Endothelial cell of umbilical vein (primary cell): ENCODE results near the gene CMTM2. TPM values are rescaled to one million over a fixed set of nuclear protein-coding genes. Genes with fewer than 3 reads are reported as not detected.

Source experiments
- BruUV-seq: library from RNA; stranded (reverse); fragments of 400-500 nt; replicated peaks from 2 replicates; lab custom pipeline; 2021; lab: Mats Ljungman, UMichigan
- CTCF ChIA-PET: fragments of 300-600, 350-600 bp; sonication (Branson Sonifier 250); formaldehyde crosslinking; loops from one replicate; lab custom pipeline; 2021; ENCODE audit warnings: antibody characterized with exemption, inconsistent platforms; lab: Charles Lee
- POLR2A ChIA-PET: fragments of 300-600, 350-600 bp; sonication (Branson Sonifier 250); formaldehyde crosslinking; loops from one replicate; lab custom pipeline; 2021; ENCODE audit warnings: antibody characterized with exemption, inconsistent platforms; lab: Charles Lee
- DNase-seq: peaks from one replicate; pipeline ENCODE4 v3.0.0-alpha.2; 2011; ENCODE audit warnings: low read depth, low spot score
- FAIRE-seq: peaks from 2 replicates; lab custom pipeline; 2011; peaks lifted over from hg19 to GRCh38; lab: Jason Lieb, UNC
- H2AFZ ChIP-seq: 2 replicates; pipeline ENCODE4 v1.6.0; 2012; ENCODE audit warnings: low read depth, low read length, control low read depth, inconsistent platforms
- H3K27ac ChIP-seq: 2 replicates; pipeline ENCODE4 v1.5.1; 2011; ENCODE audit warnings: low read depth, mild to moderate bottlenecking, control low read depth, low read length, moderate library complexity; ENCODE audit not compliant: insufficient read depth
- H3K27me3 ChIP-seq, 2 experiments: 2 replicates each; pipeline versions ENCODE4 v1.6.0 to v1.6.1; 2011; ENCODE audit warnings: low read length in 2 of 2, mixed read lengths in 1 of 2; ENCODE audit not compliant: control insufficient read depth in 2 of 2, insufficient read depth in 2 of 2
- H3K36me3 ChIP-seq, 2 experiments: 2 replicates in 1 of 2; 3 replicates in 1 of 2; pipeline ENCODE4 v1.5.1; 2011; ENCODE audit warnings: low read length in 2 of 2, mild to moderate bottlenecking in 1 of 2, moderate library complexity in 1 of 2; ENCODE audit not compliant: control insufficient read depth in 2 of 2, insufficient read depth in 2 of 2; ENCODE audit errors: extremely low read depth in 1 of 2
- H3K4me1 ChIP-seq: 3 replicates; pipeline ENCODE4 v1.5.1; 2011; ENCODE audit warnings: mild to moderate bottlenecking, low read length; ENCODE audit not compliant: control insufficient read depth, insufficient read depth; ENCODE audit errors: extremely low read depth
- H3K4me2 ChIP-seq: 2 replicates; pipeline ENCODE4 v1.6.1; 2011; ENCODE audit warnings: low read length, control low read depth, mixed read lengths; ENCODE audit not compliant: insufficient read depth
- H3K4me3 ChIP-seq, 3 experiments: fragments of 200-600 bp in 1 of 3; sonication (generic), shearing (Covaris generic) in 1 of 3; replicated peaks in 1 of 3; 2 replicates each; pipeline ENCODE4 v1.5.1; 2011 to 2016; ENCODE audit warnings: control low read depth in 3 of 3, low read length in 3 of 3, mild to moderate bottlenecking in 2 of 3, inconsistent platforms in 1 of 3, low read depth in 1 of 3, moderate library complexity in 1 of 3; ENCODE audit not compliant: insufficient read depth in 1 of 3
- H3K79me2 ChIP-seq: 2 replicates; pipeline ENCODE4 v1.6.0; 2012; ENCODE audit warnings: low read length, inconsistent platforms; ENCODE audit not compliant: control insufficient read depth, insufficient read depth
- H3K9ac ChIP-seq: replicated peaks from 2 replicates; pipeline ENCODE3; 2011; ENCODE audit warnings: low read length, control low read depth; ENCODE audit not compliant: insufficient read depth; ENCODE audit errors: extremely low read depth
- H3K9me1 ChIP-seq: replicated peaks from 3 replicates; pipeline ENCODE4 v1.6.0; 2011; ENCODE audit warnings: mild to moderate bottlenecking, low read length; ENCODE audit not compliant: control insufficient read depth, insufficient read depth; ENCODE audit errors: extremely low read depth
- H3K9me3 ChIP-seq: replicated peaks from 2 replicates; pipeline ENCODE4 v1.5.1; 2012; ENCODE audit warnings: low read length, inconsistent platforms; ENCODE audit not compliant: control insufficient read depth, insufficient read depth
- H4K20me1 ChIP-seq: replicated peaks from 2 replicates; pipeline ENCODE3; 2011; ENCODE audit warnings: mild to moderate bottlenecking, low read length; ENCODE audit not compliant: control insufficient read depth, insufficient read depth; ENCODE audit errors: extremely low read depth
- EZH2 ChIP-seq: IDR thresholded peaks from 2 replicates; pipeline ENCODE4 v1.6.1; 2012; ENCODE audit warnings: borderline replicate concordance, low read depth, mild to moderate bottlenecking, moderate library complexity, low read length, inconsistent platforms; ENCODE audit not compliant: severe bottlenecking
- FOS ChIP-seq: IDR thresholded peaks from 2 replicates; pipeline ENCODE4 v1.6.1; 2011; ENCODE audit warnings: mild to moderate bottlenecking, low read length, moderate library complexity, borderline replicate concordance; ENCODE audit not compliant: insufficient read depth
- GATA2 ChIP-seq: IDR thresholded peaks from 2 replicates; pipeline ENCODE4 v1.7.0; 2011; ENCODE audit warnings: low read depth, mild to moderate bottlenecking, moderate library complexity, mixed read lengths, low read length; ENCODE audit not compliant: insufficient read length, insufficient read depth
- JUN ChIP-seq: IDR thresholded peaks from 2 replicates; pipeline ENCODE4 v1.6.1; 2011; ENCODE audit warnings: borderline replicate concordance, low read depth; ENCODE audit not compliant: insufficient read length, insufficient read depth
- MAX ChIP-seq: IDR thresholded peaks from 2 replicates; pipeline ENCODE4 v1.6.1; 2011; ENCODE audit not compliant: insufficient read depth, insufficient read length
- MYC ChIP-seq: IDR thresholded peaks from one replicate; pipeline ENCODE4 v1.6.1; 2011; ENCODE audit warnings: mild to moderate bottlenecking, low read depth, low read length
- POLR2AphosphoS5 ChIP-seq: IDR thresholded peaks from 2 replicates; pipeline ENCODE4 v1.6.1; 2012; ENCODE audit warnings: low read depth, mild to moderate bottlenecking, control low read depth, low read length, moderate library complexity; ENCODE audit not compliant: insufficient read depth
- dilution Hi-C: fragments of 300-500 bp; cut with MboI; formaldehyde crosslinking; loops from one replicate; pipeline ENCODE4 v1.15.0; 2019; ENCODE audit warnings: low sequenced_read_pairs; ENCODE audit not compliant: extremely low pct_ligation_motif_present
- intact Hi-C: fragments of 100-400 bp; cut with micrococcal nuclease; formaldehyde crosslinking; loops from one replicate; pipeline ENCODE4 v1.10.0; 2022
- polyA plus RNA-seq, 4 experiments: library from polyadenylated mRNA; depleted of rRNA in 3 of 4; stranded (reverse) in 3 of 4; unstranded in 1 of 4; fragments of >200 nt; gene quantifications; 2 replicates each; pipeline versions ENCODE4 v1.2.1 to v1.2.3, GENCODE V29; 2011 to 2012; ENCODE audit warnings: missing spikeins in 1 of 4
- total RNA-seq: library from RNA; stranded (reverse); gene quantifications from 2 replicates; pipeline ENCODE4 v1.2.3, GENCODE V29; 2021
- TF ChIP-seq, protein P1 (sequence below), 2 donors: IDR thresholded peaks; 1 replicate in 1 of 2; 2 replicates in 1 of 2; pipeline ENCODE4 v1.5.1; 2011; ENCODE audit warnings: low read length in 2 of 2, mild to moderate bottlenecking in 2 of 2, moderate library complexity in 2 of 2, control low read depth in 1 of 2, inconsistent platforms in 1 of 2, low read depth in 1 of 2; ENCODE audit not compliant: insufficient read depth in 1 of 2; ENCODE audit errors: extremely low read depth in 1 of 2

Gene CMTM2
- total and polyA plus RNA-seq, 2 donors (not counting 3 experiments of a cell fraction or from before 2014, with no cell fraction given): not detected

- Histone ChIP-seq H3K9me3 (no peaks in the 10 kb centered on the region), H3K27me3 (no peaks in the 10 kb centered on the region), H3K27ac (no peak overlapping the region), H3K4me2 (peak overlapping the region; percentile 94), H4K20me1 (no peaks in the 10 kb centered on the region), H2AFZ (no peak overlapping the region), H3K79me2 (peaks cover 47% of the 10 kb centered on the region), H3K36me3 (peaks cover 0 to 2% of the 10 kb centered on the region in 2 experiments), H3K4me1 (peaks cover 32% of the 10 kb centered on the region), H3K9me1 (no peaks in the 10 kb centered on the region), H3K9ac (no peak overlapping the region), H3K4me3 (no peak overlapping the region)
- dilution Hi-C loops (no loop called here), intact Hi-C loops (no loop called here)
- CTCF ChIA-PET: interaction anchor here (1.1 to 4.2 kb wide), 2 partner anchors 11 to 55 kb away, joined by 3 to 15 read pairs; no protein-coding TSS in a partner anchor
- no TSS peak for BruUV-seq
- POLR2A ChIA-PET: interaction anchor here (0.6 kb wide), 1 partner anchor 170 kb away, joined by 3 read pairs; no protein-coding TSS in a partner anchor
- TF ChIP-seq EZH2 (no peak), FOS (no peak)
- TF ChIP-seq, protein P1, sequence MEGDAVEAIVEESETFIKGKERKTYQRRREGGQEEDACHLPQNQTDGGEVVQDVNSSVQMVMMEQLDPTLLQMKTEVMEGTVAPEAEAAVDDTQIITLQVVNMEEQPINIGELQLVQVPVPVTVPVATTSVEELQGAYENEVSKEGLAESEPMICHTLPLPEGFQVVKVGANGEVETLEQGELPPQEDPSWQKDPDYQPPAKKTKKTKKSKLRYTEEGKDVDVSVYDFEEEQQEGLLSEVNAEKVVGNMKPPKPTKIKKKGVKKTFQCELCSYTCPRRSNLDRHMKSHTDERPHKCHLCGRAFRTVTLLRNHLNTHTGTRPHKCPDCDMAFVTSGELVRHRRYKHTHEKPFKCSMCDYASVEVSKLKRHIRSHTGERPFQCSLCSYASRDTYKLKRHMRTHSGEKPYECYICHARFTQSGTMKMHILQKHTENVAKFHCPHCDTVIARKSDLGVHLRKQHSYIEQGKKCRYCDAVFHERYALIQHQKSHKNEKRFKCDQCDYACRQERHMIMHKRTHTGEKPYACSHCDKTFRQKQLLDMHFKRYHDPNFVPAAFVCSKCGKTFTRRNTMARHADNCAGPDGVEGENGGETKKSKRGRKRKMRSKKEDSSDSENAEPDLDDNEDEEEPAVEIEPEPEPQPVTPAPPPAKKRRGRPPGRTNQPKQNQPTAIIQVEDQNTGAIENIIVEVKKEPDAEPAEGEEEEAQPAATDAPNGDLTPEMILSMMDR (IDR thresholded peaks at IDR 0.05; ENCODE audit: extremely low read depth in 1 of 2, insufficient read depth in 1 of 2, low read depth in 1 of 2, low read length in 2 of 2): no peak
- no peak for FAIRE-seq
- DNase-seq: no peak
These were observed 25.2 kb upstream of the CMTM2 start for GRCh38 chr16:66554021-66554420.

DNA sequence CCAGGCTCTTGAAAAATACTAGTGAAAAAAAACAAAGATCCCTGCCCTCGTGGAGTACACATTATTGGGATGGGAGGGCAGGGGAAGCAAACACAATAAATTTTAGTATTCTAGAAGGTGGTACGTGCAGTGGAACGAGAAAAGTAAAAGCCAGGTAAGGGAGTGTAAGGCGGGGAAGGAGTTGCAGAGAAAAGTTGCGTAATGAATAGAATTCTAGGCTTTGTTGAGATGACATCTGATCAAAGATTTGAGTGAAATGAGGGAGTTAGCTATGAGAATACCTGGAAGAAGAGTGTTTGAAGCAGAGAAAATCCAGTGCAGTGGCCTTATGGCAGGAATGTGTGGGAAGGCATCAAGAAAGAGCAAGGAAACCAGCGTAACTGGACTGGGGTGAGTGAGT is 24.8 kb upstream of the CMTM2 start:
- H3K27me3 ChIP-seq: no peaks in the 10 kb centered on the region
- H3K4me2 ChIP-seq: no peak overlapping the region
- no peak overlapping the region for H2AFZ ChIP-seq
- ChIA-PET POLR2A (no interaction called here), CTCF (interaction anchor here (1.1 to 4.2 kb wide), 2 partner anchors 11 to 54 kb away, joined by 3 to 15 read pairs; no protein-coding TSS in a partner anchor)
- no peaks in the 10 kb centered on the region for H3K9me3 ChIP-seq
- no peaks in the 10 kb centered on the region for H3K9me1 ChIP-seq
- intact Hi-C loops (no loop called here), dilution Hi-C loops (no loop called here)
- H3K4me3 ChIP-seq: no peak overlapping the region
- H3K27ac ChIP-seq: no peak overlapping the region
- BruUV-seq: no TSS peak
- no peaks in the 10 kb centered on the region for H4K20me1 ChIP-seq
- TF ChIP-seq POLR2AphosphoS5 (no peak), MAX (no peak), JUN (no peak), GATA2 (no peak), EZH2 (no peak), FOS (no peak), MYC (no peak)
- TF ChIP-seq, protein P1 (IDR thresholded peaks at IDR 0.05; ENCODE audit: extremely low read depth in 1 of 2, insufficient read depth in 1 of 2, low read depth in 1 of 2, low read length in 2 of 2): no peak
- no peak for DNase-seq
- FAIRE-seq: no peak
- no peak overlapping the region for H3K9ac ChIP-seq
- H3K4me1 ChIP-seq: peaks cover 30% of the 10 kb centered on the region
- H3K79me2 ChIP-seq: peaks cover 50% of the 10 kb centered on the region
- H3K36me3 ChIP-seq: peaks cover 0 to 5% of the 10 kb centered on the region in 2 experiments
